DOHH2 (cell line): ENCODE measurements around the gene LRSAM1.

Experiments
- CTCF ChIP-seq: fragments of 200-600 bp; sonication (generic); IDR thresholded peaks from one replicate; pipeline ENCODE4 v1.5.1; 2014; ENCODE audit warnings: antibody characterized with exemption, mild to moderate bottlenecking, low read depth, low read length; ENCODE audit not compliant: poor library complexity, severe bottlenecking
- EZH2phosphoT487 ChIP-seq: fragments of 200-600 bp; sonication (generic); IDR thresholded peaks from 2 replicates; pipeline ENCODE4 v1.6.1; 2017; ENCODE audit warnings: borderline replicate concordance, mild to moderate bottlenecking, antibody characterized with exemption, low read length, moderate library complexity, mixed read lengths

- TF ChIP-seq CTCF (no peak), EZH2phosphoT487 (no peak)
These were observed 46.5 kb downstream of the LRSAM1 start for GRCh38 chr9:127497656-127498290.
